Stimulated activated CD4-positive, alpha-beta T cell treated with anti-CD3 and anti-CD28 coated beads, TNF-alpha, amount 100 ng/mL, for 4 hours (primary cell): Measurements from ENCODE around the gene SPATA25.
"Not testable (repeated sequence)": the region's sequence is repeated elsewhere in the genome, so short reads cannot be mapped to it uniquely, and the experiment has no call there.

Source experiments
- DNase-seq, 3 experiments: peaks; one replicate each; pipeline ENCODE4 v3.0.0-alpha.2; 2020; ENCODE audit warnings: low read depth in 3 of 3

SPATA25 gene

GRCh38 chr20:45893831-45894230 is 6.4 kb upstream of the SPATA25 start:
- no peak for DNase-seq

- DNase-seq, result no peak
Measured at GRCh38 chr20:45892828-45893500, 5.5 kb upstream of the SPATA25 start.

GRCh38 chr20:45892049-45892825 is 4.8 kb upstream of the SPATA25 start:
- DNase-seq, result no peak

GRCh38 chr20:45890985-45891983 is 3.9 kb upstream of the SPATA25 start, which contains the start of the genes CTSA and NEURL2:
TSS of gene CTSA (plus strand) at chr20:45891335. CDS start at chr20:45891569, 234 bp downstream.
TSS of gene NEURL2 (minus strand) at chr20:45891208. CDS start at chr20:45890991, 217 bp downstream.
- DNase-seq, result peak; percentile 76 to 79 (median 79)

GRCh38 chr20:45890077-45890984 is 2.9 kb upstream of the SPATA25 start:
- DNase-seq, result peak; percentile 11 to 35 (median 31)

GRCh38 chr20:45888681-45889080 is 1.3 kb upstream of the SPATA25 start:
- no peak for DNase-seq

GRCh38 chr20:45886590-45887345 is 654 bp downstream of the SPATA25 start:
- no peak for DNase-seq

GRCh38 chr20:45883100-45883469 is 4.3 kb downstream of the SPATA25 start:
- DNase-seq, result no peak

GRCh38 chr20:45882469-45883099 is 4.8 kb downstream of the SPATA25 start:
- DNase-seq, result no peak

- DNase-seq, result peak; percentile 96 to 98 (median 97)
Measured at GRCh38 chr20:45880988-45881788, 6.2 kb downstream of the SPATA25 start, which contains the start of gene ZSWIM1. TSS of gene ZSWIM1 (plus strand) at chr20:45881227. CDS start at chr20:45882593, 1,366 bp downstream.

GRCh38 chr20:45878076-45878761 is 9.2 kb downstream of the SPATA25 start:
- no peak for DNase-seq

- no peak for DNase-seq
Measured at GRCh38 chr20:45874576-45874975, 12.8 kb downstream of the SPATA25 start.

- not testable (repeated sequence) for DNase-seq
Measured at GRCh38 chr20:45874104-45874481, 13.3 kb downstream of the SPATA25 start.

GRCh38 chr20:45873409-45874103 is 13.9 kb downstream of the SPATA25 start:
- no peak for DNase-seq

GRCh38 chr20:45872626-45873025 is 14.8 kb downstream of the SPATA25 start:
- DNase-seq, result no peak

GRCh38 chr20:45867819-45868176 is 19.6 kb downstream of the SPATA25 start:
- no peak for DNase-seq

GRCh38 chr20:45867136-45867818 is 20.1 kb downstream of the SPATA25 start:
- no peak for DNase-seq
